GM19043 (cell line): ENCODE results near the gene GPR15.

ENCODE experiments used
- ATAC-seq: cut with Tn5 transposase; IDR thresholded peaks from one replicate; pipeline ENCODE4 v1.9.1; 2021; ENCODE audit warnings: low read depth; ENCODE audit not compliant: unreplicated experiment

The GPR15 gene

DNA sequence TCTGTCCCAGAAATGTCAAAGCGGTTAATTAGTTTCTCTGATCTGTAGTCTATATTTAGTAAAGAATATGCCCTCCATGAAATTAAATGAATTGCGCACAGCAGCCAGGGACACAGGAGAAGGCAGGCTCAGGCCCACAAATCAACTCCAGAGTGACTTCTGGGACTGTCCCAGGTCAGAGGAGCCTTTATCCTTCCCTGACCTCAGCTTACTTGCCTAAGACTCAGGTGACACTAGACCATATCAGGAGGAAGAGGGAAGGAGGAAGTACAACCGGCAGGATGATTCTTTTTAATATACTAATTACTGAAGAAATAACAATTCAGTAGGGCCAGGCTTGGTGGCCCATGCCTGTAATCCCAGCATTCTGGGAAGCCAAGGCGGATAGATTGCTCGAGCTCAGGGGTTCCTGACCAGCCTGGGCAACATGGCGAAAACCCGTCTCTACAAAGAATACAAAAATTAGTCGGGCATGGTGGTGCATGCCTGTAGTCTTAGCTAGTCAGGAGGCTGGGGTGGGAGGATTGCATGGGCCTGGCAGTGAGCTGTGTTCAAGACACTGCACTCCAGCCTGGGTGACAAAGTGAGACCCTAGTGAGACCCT lies 1.8 kb upstream of the GPR15 start:
- no peak for ATAC-seq

DNA sequence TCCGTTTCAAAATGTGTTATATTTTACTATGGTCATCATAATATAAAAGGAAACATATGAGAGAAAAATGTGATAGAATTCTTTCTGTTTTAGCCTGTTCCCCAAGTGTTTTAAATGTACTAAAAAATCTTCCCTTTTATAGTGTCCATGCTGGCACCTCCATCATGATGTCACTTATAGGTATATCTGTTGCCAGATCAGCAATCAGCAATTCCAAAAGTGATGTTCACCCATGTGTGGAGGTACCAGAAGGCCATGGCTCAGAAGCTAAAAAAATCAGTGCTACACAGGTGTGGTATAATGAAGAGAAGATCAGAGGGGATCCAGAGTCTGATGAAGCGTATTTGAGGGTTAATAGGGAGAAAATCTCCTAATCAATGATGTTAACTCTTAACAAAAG lies 1.1 kb upstream of the GPR15 start:
- ATAC-seq: no peak

DNA sequence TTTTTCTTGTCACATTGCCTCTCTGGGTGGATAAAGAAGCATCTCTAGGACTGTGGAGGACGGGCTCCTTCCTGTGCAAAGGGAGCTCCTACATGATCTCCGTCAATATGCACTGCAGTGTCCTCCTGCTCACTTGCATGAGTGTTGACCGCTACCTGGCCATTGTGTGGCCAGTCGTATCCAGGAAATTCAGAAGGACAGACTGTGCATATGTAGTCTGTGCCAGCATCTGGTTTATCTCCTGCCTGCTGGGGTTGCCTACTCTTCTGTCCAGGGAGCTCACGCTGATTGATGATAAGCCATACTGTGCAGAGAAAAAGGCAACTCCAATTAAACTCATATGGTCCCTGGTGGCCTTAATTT lies 478 bp downstream of the GPR15 start:
- ATAC-seq: no peak

DNA sequence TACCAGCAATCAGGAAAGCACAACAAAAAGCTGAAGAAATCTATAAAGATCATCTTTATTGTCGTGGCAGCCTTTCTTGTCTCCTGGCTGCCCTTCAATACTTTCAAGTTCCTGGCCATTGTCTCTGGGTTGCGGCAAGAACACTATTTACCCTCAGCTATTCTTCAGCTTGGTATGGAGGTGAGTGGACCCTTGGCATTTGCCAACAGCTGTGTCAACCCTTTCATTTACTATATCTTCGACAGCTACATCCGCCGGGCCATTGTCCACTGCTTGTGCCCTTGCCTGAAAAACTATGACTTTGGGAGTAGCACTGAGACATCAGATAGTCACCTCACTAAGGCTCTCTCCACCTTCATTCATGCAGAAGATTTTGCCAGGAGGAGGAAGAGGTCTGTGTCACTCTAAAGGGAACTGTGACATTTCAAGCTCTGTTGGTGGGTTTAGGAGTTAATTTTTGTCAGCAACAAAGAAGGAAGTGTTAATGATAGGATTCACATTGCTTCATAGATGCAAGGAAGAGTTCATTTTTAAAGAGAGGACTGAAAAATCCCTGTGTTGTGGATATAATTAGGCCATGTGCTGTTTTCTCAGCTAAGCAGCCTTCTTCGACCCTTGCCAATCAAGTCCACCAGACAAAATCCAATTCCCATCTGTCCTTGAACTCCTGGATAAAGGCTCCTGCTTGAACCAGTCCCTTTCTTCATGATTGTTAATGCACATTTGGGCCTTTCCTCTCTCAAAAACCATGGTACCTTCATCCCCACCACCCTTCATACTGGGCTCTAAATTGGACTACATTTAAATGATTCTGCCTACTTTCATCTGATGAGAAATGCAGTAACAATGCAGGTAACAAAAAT lies 1.2 kb downstream of the GPR15 start:
- ATAC-seq: no peak

DNA sequence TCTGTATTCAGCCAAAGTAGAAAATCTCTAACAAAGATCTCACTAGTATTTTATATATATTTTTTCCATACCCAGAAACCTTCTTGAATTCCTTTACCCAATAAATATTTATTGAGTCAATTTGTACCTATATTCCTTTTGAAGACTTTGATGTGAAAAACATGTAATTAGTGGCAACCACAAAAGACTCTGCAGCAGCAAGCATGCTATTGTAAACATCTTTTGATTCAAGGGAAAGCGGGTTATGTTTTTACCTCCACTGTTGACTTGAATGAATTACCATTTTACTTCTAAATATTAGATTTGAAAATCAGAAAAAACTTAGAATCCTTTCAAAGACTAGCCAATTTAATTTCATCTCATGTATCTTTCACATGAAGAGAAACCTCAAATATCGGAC lies 2.4 kb downstream of the GPR15 start:
- ATAC-seq: no peak

DNA sequence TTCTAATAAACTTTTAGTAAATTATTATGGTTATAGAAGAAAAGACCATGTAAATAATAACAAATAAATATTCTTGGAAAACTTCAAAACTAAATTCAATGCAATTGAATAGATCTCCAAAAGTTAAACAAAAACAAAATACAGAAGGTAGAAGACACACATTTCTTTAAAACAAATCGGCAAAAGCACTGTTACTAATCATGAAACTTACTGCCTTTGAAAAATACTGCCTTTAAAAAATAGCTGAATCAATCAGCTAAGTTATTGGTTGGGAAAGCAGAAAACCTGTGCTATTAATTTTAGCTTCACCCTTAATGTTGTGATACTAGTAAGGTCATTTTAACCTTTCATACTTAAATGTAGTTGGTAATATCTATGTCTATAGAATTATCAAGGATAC lies 3.0 kb downstream of the GPR15 start:
- ATAC-seq: no peak

DNA sequence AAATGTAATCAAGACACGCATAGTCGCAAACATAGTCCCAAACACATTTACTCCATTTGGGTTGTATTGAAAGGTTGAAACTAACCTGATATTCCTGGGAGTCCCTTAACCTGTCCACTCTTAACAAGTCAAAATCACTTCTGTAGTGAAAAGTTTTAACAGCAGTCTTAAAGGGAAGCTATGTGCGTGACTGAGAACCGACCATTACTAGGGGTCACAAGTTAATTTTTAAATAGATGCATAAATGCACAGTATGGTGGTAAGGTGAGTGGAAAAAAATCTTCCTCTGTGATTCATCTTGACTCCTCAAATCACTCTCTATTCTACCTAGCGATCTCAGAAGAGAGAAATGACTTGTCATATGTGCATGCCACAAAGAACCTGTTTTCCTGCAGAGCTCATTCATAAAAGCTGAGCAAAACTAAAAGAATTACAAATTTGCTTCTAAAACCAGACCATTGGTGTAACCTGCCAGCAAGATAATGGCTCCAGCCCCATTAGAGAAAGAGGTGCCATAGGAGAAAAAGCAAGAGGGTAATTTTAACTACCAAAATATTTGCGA lies 4.8 kb downstream of the GPR15 start:
- ATAC-seq: peak; percentile 68

DNA sequence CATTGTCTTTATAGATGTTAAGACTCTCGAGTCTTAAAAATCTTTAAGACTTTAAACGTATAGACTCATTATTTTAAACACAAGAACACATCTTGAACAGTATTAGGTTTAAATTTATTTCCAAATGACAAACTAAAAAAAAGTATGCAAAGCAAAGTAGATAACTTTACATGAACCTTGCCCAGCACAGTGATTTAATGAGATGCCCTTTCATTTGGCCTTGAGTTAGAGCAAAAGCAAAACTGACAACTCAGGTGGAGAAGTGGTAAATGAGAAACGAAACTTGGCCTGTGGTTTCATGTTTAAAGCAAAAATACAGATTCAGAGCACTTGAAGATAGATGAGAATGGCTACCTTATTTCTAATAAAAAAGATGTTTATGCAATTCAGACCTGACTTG lies 8.6 kb downstream of the GPR15 start:
- ATAC-seq: peak; percentile 40

DNA sequence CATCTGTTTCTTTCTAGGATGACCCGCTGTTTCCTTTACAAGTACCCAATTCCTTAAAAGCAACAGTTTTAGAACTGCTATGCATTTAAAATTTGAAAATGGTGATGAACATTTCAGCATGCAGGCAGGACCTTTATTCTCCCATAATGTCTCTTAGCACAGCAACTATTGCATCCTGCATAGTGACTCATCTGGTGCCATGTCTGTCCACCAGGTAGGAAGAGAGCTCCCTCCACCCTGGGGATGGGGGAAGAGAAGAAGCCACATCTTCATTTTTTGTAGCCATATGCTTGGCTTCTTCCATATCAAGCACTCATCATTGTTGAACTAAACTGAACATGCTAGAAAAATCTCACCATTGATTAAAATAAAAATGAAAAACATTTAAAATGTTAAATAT lies 9.9 kb downstream of the GPR15 start:
- ATAC-seq: no peak

DNA sequence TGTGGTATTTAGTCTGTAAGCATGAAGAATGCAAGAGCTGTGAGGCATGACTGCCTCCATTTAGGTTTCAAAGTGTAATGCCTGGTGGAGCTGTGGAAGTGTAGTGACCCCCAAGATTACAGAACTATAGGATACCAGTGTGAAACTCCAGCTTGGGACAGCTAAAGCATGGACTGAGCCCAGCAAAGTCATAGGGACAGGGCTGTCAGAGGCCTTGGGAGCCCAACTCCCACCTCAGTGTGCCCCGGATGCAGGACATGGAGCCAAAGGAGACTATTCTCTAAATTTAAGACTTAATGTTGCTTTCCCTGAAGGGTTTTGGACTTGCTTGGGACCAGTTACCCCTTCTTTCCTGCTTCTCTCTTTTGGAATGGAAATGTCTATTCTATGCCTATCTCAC lies 10.8 kb downstream of the GPR15 start:
- ATAC-seq: no peak

DNA sequence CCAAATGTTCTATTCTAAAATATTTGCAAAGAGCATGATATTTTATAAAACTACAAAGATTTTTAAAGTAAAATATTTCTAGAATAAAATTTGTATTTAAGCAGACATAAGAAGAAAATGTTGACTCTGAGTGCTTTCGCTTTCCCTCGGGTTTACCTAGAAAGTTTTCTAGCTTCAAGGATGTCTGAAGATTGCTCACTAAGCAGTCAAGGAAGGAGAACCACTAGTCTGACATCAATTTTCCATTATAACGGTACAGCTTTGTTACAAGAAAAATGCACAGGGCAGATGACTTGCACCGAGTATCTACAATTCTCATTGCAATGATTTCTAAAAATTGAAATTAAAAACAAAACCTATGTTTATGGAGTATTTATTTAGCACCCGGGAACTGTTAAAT lies 14.2 kb downstream of the GPR15 start:
- ATAC-seq: peak; percentile 50

DNA sequence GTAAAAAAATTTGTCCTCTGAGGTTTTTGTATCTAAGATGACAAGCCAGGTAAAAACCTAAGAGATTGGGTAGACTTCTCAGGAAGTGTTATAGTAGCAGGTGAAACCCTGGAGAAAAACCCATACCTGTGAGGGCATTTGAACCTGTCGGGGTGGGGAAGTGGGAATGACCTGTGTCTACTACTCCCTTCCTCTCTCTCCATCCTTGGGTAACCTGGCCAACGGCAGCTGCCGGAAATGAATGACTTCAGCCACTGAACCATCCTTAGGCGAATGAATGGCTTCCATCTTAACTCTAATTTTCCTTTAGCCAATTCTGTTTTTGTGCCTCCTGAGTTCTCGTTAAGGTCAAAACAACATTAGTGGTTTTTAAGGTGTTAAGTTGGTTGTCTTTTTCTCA lies 16.8 kb downstream of the GPR15 start:
- no peak for ATAC-seq

DNA sequence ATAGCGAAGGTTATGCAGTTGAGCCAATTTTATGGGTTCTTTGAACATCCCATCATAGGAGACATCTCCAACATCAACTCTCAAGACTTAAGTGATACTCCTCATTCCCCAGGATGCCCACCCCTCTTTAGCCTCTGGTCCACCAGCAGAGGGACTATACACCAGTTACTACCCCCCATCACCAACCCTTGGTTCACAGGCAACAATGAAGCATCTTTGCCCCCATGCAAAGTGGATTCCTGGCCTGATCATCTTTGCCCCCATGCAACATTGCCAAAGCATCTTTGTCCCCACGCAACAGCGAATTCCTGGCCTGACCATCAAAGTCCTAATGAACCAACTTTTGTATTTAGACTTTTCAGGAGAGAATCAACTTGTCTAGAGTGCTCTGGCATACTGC lies 19.1 kb downstream of the GPR15 start:
- ATAC-seq: no peak

DNA sequence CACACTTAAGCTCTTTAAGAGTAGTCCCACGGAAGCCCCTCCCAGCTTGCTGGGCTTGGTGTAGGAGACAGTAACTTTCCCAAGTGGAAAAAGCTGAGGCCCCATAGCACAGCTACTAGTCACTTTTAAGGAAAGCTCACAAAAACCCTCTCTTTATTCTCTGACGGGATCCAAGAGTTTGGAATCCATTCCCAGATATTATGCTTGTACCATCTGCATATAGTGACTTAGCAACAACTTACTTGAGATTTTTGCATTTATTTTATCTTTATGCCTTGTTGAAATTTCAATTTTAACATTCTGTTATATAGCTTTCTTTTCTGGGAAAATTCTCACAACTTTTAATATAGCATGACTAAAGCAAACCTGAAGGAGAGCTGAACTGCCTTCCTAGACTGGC lies 19.5 kb downstream of the GPR15 start:
- no peak for ATAC-seq

DNA sequence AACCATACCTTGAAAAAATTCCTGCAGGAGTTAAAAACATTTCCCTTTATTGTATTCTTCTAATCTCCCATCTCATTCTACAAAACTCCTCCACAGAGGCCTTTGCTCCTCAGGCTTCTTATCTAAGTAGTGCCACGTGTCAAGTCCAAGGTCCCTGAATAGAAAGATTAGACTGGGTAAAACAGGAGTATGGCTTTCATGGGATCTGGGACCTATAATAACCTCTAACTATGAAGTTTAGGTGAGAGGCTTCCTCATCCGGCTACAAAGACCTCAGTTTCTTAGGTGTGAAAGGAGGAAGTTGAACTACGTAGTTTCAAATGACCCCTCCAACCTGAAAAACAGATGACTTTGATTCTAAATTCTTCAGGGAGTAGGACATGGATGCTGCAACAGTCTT lies 20.0 kb downstream of the GPR15 start:
- ATAC-seq: no peak

DNA sequence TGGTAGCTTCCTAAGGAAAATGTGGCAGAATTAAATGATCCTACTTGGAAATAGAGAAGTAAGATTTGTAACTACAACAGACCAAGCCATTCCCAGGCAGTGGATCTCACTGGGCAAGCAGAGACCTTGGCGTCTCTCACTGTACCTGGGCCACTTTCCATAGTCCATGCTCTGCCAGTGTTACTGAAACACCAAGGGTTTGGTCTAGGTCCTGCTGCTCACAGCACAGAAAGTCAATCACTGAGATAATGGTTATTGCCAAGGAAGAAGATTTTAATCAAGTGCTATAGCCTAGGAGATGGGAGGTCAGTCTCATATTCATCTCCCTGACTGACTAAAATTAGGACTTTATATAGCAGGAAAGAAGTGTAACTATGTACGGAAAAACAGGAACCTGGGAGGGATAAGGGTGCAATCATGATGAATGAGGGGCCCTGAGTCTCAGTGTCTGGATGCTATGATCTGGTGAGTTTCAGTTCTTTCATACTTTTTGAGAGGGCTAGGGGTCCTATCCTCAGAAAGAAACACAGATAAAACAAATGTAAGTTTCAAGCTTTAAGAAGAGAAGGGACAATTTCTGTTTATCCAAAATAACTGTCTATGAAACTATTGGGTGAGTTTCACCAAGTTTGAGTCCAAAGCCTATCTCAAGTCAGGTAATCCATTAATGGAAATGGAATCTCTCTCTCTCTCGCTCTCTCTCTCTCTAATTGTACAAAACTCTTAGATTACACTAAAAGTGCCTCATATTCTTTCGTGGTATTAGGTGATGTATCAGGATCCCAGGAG lies 20.6 kb downstream of the GPR15 start:
- ATAC-seq: no peak

DNA sequence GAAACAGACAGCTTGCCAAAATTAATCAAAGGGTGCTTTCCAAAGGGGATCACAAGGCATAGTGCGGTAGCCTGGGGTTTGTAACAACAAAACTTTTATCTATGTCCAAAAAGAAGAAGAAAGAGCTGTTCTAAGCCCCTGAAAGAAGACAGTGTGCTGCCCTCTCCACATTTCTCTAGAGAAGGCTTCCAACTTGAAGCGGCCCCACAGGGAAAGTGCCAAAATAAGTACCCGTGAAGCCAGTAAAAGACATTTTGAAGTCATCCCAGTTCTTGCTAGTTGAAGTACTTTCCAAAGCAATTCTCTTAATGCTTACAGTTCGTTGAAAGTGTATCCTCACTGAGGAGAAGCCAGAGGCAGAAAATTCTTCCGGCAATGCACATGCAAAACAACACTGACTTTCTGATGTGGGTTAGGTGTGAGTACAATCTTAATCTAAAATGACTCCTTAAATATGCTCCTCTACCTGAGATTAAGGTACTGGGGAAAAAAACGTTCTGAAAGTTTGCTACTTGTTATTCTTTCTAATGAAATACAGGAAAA lies 21.3 kb downstream of the GPR15 start:
- no peak for ATAC-seq

DNA sequence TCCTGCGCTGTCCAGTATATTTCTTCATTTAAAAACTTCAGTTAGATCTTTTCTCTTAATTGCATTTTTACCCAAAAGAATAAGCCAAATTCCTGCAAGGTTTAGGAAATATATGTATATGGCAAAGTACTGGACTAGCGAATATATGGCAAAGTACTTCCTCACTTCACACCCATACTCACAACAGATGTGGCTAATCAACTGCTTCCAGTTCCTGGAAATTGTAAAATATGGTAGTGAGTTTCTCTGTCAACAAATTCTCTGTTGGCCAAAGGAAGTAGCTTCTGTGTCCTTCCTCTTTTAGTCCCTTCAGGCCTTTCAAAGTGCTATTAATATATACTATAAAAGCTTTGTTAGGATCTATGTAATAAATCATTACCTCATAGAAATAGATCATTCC lies 22.0 kb downstream of the GPR15 start:
- no peak for ATAC-seq

DNA sequence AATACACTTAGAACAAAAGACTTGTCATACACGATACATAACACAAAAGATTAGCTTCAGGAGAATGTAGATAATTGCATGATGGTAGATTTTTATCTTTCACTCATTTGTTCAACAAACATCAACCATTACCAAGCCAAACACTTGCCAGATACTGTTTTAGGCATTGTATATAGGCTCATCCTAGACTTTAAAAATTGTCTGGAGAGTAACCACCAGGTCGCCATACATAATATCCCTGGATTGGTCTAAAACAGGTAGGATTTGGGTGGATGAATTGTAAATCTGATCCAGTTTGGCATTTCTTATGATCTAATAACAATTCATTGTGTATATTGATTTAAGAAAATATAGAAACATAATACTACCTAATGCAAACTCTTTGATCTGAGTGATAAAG lies 22.8 kb downstream of the GPR15 start:
- no peak for ATAC-seq

DNA sequence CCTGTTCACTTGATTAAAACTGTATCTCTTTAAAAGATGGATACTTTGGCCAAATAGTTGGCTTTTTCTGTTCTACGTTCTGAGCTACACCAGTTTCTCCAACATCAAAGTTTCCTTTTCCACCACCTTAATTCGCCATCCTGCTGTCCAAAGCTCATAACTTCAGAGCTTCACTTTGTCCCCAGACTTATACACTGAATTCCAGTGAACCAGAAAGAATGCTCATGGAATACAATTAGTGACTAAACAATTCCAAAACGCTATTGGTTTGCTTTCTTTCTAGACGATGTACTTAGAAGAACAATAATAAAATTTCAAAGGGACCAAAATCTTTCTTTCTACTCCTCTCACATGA lies 23.2 kb downstream of the GPR15 start:
- no peak for ATAC-seq
